BLaER1 (cell line): ENCODE results near the gene COPZ2.

Source experiments
- H3K27ac ChIP-seq: shearing (Covaris generic); formaldehyde crosslinking; 2 replicates; pipeline ENCODE4 v1.8.1; 2022
- H3K27me3 ChIP-seq: shearing (Covaris generic); formaldehyde crosslinking; 2 replicates; pipeline ENCODE4 v1.8.1; 2022
- H3K36me3 ChIP-seq: shearing (Covaris generic); formaldehyde crosslinking; 2 replicates; pipeline ENCODE4 v1.8.1; 2022
- H3K4me1 ChIP-seq: shearing (Covaris generic); formaldehyde crosslinking; 2 replicates; pipeline ENCODE4 v1.8.1; 2022
- H3K4me2 ChIP-seq: shearing (Covaris generic); formaldehyde crosslinking; 2 replicates; pipeline ENCODE4 v1.8.1; 2022
- H3K4me3 ChIP-seq: shearing (Covaris generic); formaldehyde crosslinking; 2 replicates; pipeline ENCODE4 v1.8.1; 2022
- H3K9ac ChIP-seq: shearing (Covaris generic); formaldehyde crosslinking; 2 replicates; pipeline ENCODE4 v1.8.1; 2022
- H3K9me3 ChIP-seq: shearing (Covaris generic); formaldehyde crosslinking; 2 replicates; pipeline ENCODE4 v1.8.1; 2022
- H4K20me1 ChIP-seq: shearing (Covaris generic); formaldehyde crosslinking; 2 replicates; pipeline ENCODE4 v1.8.1; 2022
- Cebpa-rat ChIP-seq: shearing (Covaris generic); IDR thresholded peaks from 2 replicates; pipeline ENCODE4 v1.8.1; 2022

Gene COPZ2

DNA sequence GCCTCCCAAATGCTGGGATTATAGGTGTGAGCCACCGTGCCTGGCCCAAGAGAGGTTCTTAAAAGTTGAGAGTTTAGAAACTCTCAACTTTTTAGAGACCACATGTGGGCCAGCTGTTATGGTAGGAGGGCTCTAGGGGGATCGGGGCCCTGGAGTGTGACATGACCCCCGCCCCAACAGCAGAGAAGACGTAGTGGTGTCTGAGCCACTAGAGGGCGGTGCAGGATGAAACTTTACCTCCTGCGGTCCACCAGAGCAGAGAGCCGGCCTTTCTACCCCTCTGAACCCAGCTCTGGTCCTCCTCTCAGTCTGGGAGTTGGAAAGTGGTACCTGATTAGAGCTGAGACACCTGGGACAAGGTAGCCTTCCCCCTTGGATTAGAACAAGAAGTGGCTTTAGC is 59.3 kb downstream of the COPZ2 start:
- H3K4me1 ChIP-seq: peaks cover 39% of the 10 kb centered on the region
- H3K9ac ChIP-seq: no peak overlapping the region
- no peak overlapping the region for H3K4me2 ChIP-seq
- H3K27me3 ChIP-seq: no peaks in the 10 kb centered on the region
- H3K9me3 ChIP-seq: no peaks in the 10 kb centered on the region
- TF ChIP-seq Cebpa-rat: no peak
- peaks cover 99% of the 10 kb centered on the region for H3K36me3 ChIP-seq
- H3K27ac ChIP-seq: no peak overlapping the region
- no peak overlapping the region for H3K4me3 ChIP-seq
- peaks cover 24% of the 10 kb centered on the region; the same call in 1 of the 2 replicates for H4K20me1 ChIP-seq
